HepG2 (cell line): Measurements from ENCODE around the gene RAPGEF2.
"Not testable (repeated sequence)": the region's sequence is repeated elsewhere in the genome, so short reads cannot be mapped to it uniquely, and the experiment has no call there.

Source experiments
- CC2D1A ChIP-seq: sonication (generic); formaldehyde crosslinking; IDR thresholded peaks from 2 replicates; pipeline ENCODE4 v1.8.1; 2023; ENCODE audit warnings: mild to moderate bottlenecking, missing genetic modification reagents
- CTCF ChIP-seq: sonication (generic); formaldehyde crosslinking; IDR thresholded peaks from 2 replicates; pipeline ENCODE4 v1.5.0; 2020; ENCODE audit warnings: mild to moderate bottlenecking, missing genetic modification reagents, moderate library complexity
- EZH2 ChIP-seq: conservative IDR thresholded peaks from 2 replicates; pipeline ENCODE4 v1.6.1; 2012; ENCODE audit warnings: mild to moderate bottlenecking, low read depth, low read length, moderate library complexity
- IRF2 ChIP-seq: IDR thresholded peaks from 2 replicates; pipeline ENCODE4 v1.6.1; 2018; ENCODE audit warnings: missing genetic modification reagents, missing compliant biosample characterization
- MTA1 ChIP-seq: sonication (generic); formaldehyde crosslinking; IDR thresholded peaks from 2 replicates; pipeline ENCODE4 v1.4.0; 2020; ENCODE audit warnings: missing genetic modification reagents, mild to moderate bottlenecking, borderline replicate concordance
- MYC ChIP-seq: sonication (generic); formaldehyde crosslinking; IDR thresholded peaks from 2 replicates; pipeline ENCODE4 v1.9.0; 2021; ENCODE audit warnings: missing genetic modification reagents, borderline replicate concordance
- SRSF1 ChIP-seq: fragments of 200-400 bp; formaldehyde crosslinking; optimal IDR thresholded peaks from 2 replicates; pipeline ENCODE3; 2017; ENCODE audit warnings: mild to moderate bottlenecking, low read depth, low read length, moderate library complexity
- ZBTB14 ChIP-seq: sonication (generic); formaldehyde crosslinking; IDR thresholded peaks from 2 replicates; pipeline ENCODE4 v1.4.0; 2020; ENCODE audit warnings: missing genetic modification reagents
- ZNF160 ChIP-seq: sonication (generic); formaldehyde crosslinking; IDR thresholded peaks from 2 replicates; pipeline ENCODE4 v1.8.0; 2022; ENCODE audit warnings: mild to moderate bottlenecking, inconsistent platforms, missing genetic modification reagents
- ZNF282 ChIP-seq: fragments of 450-650 bp; IDR thresholded peaks from 2 replicates; pipeline ENCODE4 v1.6.1; 2018; ENCODE audit not compliant: partially characterized antibody
- ZNF362 ChIP-seq: sonication (generic); formaldehyde crosslinking; IDR thresholded peaks from 2 replicates; pipeline ENCODE4 v1.4.0; 2020; ENCODE audit warnings: missing genetic modification reagents, mild to moderate bottlenecking, borderline replicate concordance
- ZNF703 ChIP-seq: sonication (generic); formaldehyde crosslinking; IDR thresholded peaks from 2 replicates; pipeline ENCODE4 v1.5.1; 2020; ENCODE audit warnings: missing genetic modification reagents, mild to moderate bottlenecking, moderate library complexity, borderline replicate concordance

- not testable (repeated sequence) for TF ChIP-seq IRF2 (CRISPR knock-in tag); EZH2; ZNF703; ZNF282; CC2D1A (CRISPR knock-in tag); MTA1; CTCF (CRISPR knock-in tag); ZNF362 (CRISPR knock-in tag); ZBTB14 (CRISPR knock-in tag); MYC; SRSF1; ZNF160
Observed at GRCh38 chr4:159161436-159161835, 58.6 kb downstream of the RAPGEF2 start.
